DMS 273 (cell line): Measurements from ENCODE around the gene ZNF30.
"Not testable (repeated sequence)": the region's sequence is repeated elsewhere in the genome, so short reads cannot be mapped to it uniquely, and the experiment has no call there.

Experiments
- DNase-seq: peaks from one replicate; lab custom pipeline; 2025; ENCODE audit not compliant: unreplicated experiment; lab: John Stamatoyannopoulos, UW

Gene ZNF30

GRCh38 chr19:34960103-34960805 lies 33.6 kb downstream of the ZNF30 start:
- no peak for DNase-seq

GRCh38 chr19:34960940-34961679 lies 34.4 kb downstream of the ZNF30 start:
- DNase-seq, result no peak

- DNase-seq, result peak; percentile 34
Observed at GRCh38 chr19:34961775-34962686, 35.3 kb downstream of the ZNF30 start.

- DNase-seq, result no peak
Observed at GRCh38 chr19:34962687-34963572, 36.2 kb downstream of the ZNF30 start.

- peak; percentile 82 for DNase-seq
Observed at GRCh38 chr19:34963573-34964406, 37.1 kb downstream of the ZNF30 start, which contains the start of gene ZNF792. Gene ZNF792 (minus strand): TSS chr19:34964229. CDS start chr19:34963662, 567 bp downstream.

GRCh38 chr19:34964598-34964997 lies 37.9 kb downstream of the ZNF30 start:
- DNase-seq, result no peak

- DNase-seq, result not testable (repeated sequence)
Observed at GRCh38 chr19:34965505-34965904, 38.8 kb downstream of the ZNF30 start.

GRCh38 chr19:34967551-34967950 lies 40.8 kb downstream of the ZNF30 start:
- no peak for DNase-seq

- DNase-seq, result no peak
Observed at GRCh38 chr19:34969721-34970120, 43.0 kb downstream of the ZNF30 start.

- not testable (repeated sequence) for DNase-seq
Observed at GRCh38 chr19:34970185-34970780, 43.6 kb downstream of the ZNF30 start.

- DNase-seq, result no peak
Observed at GRCh38 chr19:34972163-34972705, 45.5 kb downstream of the ZNF30 start.

GRCh38 chr19:34974646-34975045 lies 47.9 kb downstream of the ZNF30 start:
- DNase-seq, result no peak

GRCh38 chr19:34975056-34975455 lies 48.4 kb downstream of the ZNF30 start:
- no peak for DNase-seq

GRCh38 chr19:34976611-34977010 lies 49.9 kb downstream of the ZNF30 start:
- DNase-seq, result no peak

GRCh38 chr19:34979819-34980640 lies 53.3 kb downstream of the ZNF30 start:
- DNase-seq, result no peak

- no peak for DNase-seq
Observed at GRCh38 chr19:34982275-34982674, 55.6 kb downstream of the ZNF30 start.

GRCh38 chr19:34983786-34984185 lies 57.1 kb downstream of the ZNF30 start:
- DNase-seq, result no peak

GRCh38 chr19:34984287-34984686 lies 57.6 kb downstream of the ZNF30 start:
- no peak for DNase-seq
